DMS153 treated with DMSO at 0.1 percent for 48 hours (cell line): Measurements from ENCODE around the gene GLB1L2.
"Not testable (repeated sequence)": the region's sequence is repeated elsewhere in the genome, so short reads cannot be mapped to it uniquely, and the experiment has no call there.

Experiments
- DNase-seq: peaks from one replicate; lab custom pipeline; 2025; ENCODE audit not compliant: unreplicated experiment; lab: John Stamatoyannopoulos, UW

Gene GLB1L2

GRCh38 chr11:134321373-134321772 is 10.4 kb upstream of the GLB1L2 start:
- DNase-seq, result not testable (repeated sequence)

DNA sequence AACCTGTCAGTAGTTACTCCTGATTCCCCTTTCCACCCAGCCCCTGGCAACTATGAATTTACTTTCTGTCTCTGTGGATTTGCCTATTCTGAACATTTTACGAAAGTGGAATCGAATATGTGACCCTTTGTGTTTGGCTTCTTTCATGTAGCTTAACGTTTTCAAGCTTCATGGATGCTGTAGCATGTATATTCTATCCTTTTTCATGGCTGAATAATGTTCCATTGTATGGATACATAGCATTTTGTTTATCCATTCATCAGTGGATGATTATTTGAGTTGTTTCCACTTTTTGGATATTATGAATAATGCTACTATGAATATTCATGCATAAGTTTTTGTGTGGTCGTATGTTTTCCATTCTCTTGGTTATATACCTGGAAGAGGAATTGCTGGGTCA is 9.2 kb upstream of the GLB1L2 start:
- DNase-seq, result no peak

DNA sequence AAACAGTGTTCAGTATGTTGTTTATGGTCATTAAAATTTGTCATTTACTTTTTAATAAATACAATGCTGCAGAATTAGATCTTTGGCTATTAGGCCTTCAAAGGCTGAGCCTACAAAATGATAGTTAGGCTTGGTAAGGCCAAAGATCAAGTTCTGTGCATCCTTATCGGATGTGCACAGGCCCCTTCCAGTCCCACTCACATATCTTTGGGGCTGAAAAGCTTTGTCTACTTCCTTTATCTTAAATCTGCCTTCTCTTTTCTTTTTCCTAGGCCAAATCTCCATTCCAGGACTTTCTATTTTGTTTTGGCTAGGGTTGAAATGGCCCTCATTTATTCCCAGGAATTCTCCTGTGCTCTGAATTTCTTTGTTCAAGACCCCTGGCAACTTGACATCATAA is 3.4 kb upstream of the GLB1L2 start:
- DNase-seq, result no peak

- no peak for DNase-seq
Measured at GRCh38 chr11:134330611-134331353, 1.0 kb upstream of the GLB1L2 start.

GRCh38 chr11:134332189-134332631 is 422 bp downstream of the GLB1L2 start:
- no peak for DNase-seq

DNA sequence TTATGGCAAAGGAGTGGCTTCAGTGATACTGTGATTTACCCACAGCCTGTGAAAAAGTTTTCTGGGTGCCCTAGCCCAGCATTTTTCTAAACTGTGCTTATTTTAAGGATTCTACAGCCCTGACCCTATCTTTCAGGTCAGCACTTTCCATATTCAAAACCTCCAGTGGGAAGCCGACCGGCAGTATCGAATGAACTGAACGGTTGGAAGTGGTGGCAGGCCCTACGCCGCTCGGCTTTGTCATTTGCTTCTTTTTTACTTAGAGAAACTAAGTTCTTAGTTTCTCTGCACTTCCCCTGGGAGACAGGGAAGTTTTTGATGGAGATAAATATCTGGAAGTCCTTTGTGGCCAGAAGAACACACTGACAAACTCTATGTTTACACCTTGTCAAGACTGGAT is 994 bp downstream of the GLB1L2 start:
- no peak for DNase-seq

- DNase-seq, result no peak
Measured at GRCh38 chr11:134333312-134333711, 1.5 kb downstream of the GLB1L2 start.

DNA sequence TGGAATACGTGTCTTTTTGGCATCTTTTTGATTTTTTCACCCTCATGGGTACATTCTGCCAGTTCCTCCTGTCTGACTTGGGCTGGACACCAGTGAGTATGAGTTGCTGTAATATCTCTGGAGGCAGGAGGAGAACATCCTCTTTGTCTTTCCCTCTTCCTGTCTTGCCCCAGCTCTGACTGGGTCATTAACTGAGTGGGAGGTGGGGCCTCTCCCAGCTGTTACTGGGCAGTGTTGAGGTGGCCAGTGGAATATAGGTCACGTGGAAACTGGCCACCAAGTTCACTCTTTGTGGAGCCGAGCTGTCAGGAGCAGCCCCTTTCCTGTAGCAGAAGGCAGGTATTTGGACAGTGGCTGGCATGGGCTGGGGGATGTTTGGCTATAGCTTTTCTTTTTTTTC is 2.2 kb downstream of the GLB1L2 start:
- DNase-seq, result no peak

GRCh38 chr11:134334796-134335571 is 3.2 kb downstream of the GLB1L2 start:
- no peak for DNase-seq

DNA sequence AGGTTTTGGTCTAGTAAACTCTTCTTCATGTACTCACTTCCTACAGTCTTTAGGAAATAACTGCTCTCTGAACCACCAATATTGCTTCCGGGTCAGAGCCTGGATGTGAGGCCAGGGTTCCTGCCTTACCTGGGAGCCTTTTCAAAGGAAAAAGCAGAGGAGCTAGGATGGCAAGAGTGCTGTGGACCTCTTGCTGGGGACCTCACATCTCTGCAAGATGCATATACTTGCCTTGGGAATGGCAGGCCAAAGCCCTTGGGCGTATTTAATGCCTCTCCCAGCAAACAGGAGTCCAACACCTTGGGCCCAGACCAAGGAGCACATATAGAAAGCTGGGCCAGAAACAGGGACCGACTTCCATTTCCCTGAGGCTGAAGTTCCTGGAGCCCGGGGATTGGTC is 5.3 kb downstream of the GLB1L2 start:
- DNase-seq, result no peak

DNA sequence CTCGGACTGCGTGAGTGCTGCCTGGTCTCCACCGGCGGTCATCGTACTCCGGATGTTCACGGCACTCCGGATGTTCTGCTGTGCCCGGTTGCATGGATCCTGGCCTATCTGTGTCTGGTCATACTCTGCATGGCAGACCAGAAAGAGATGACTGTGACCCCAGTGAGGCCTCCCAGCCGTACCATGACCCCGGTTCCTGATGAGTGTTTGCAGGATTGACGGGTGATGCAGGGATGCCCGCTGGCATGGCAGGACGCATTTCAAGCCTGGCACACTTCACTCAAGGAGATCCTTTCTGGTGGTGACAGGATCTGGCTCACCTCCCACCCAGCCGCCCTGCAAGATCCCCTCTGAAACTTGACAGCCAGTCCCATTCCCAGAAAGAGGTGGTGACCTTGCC is 6.3 kb downstream of the GLB1L2 start:
- no peak for DNase-seq

GRCh38 chr11:134338654-134339053 is 6.9 kb downstream of the GLB1L2 start:
- DNase-seq, result no peak

DNA sequence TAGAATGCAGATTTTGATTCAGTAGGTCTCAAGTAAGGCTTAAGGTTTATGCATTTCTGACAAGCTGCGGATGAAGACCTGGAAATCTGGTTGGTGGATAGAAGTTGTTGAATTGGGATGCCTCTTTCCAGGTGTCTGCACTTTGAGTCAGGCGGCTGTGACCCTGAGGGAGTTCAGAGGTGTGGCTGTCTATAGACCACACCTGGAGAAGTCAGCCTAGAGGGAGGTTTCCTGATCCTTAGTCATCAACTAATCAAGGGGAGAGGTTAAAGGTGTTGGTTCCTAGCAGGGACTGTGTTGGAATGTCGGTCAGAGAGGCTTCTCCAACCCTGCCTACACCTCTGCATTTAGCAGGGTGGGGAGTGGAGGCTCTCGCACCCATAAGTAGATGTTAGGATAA is 8.0 kb downstream of the GLB1L2 start:
- no peak for DNase-seq

DNA sequence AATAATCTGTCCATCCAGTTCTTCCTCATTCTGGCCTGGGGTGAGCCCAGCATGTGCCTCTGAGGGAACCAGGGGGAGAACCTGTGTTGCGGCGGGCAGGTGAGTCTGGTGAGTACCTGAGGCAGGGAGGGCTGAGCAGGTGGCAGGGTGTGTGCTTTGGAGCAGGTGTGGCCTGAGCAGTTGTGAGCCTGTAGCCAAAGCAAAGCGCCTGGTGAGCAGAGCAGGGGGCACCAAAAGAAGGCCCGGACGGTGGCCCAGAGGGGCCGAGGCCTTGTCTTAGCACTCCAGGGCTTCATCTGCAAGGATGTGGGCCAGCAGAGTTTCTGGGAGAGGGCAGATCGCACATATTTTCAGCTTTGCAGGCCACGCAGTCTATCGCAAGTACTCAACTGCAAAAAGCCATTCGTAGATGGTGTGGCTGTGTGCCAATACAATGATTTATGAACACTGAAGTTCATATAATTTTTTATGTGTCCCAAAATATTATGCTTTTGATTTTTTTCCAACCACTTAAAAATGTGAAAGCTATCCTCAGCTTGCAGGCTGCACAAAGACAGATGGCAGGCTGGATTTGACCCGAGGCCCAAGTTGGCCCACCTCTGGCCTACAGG is 8.7 kb downstream of the GLB1L2 start:
- no peak for DNase-seq

DNA sequence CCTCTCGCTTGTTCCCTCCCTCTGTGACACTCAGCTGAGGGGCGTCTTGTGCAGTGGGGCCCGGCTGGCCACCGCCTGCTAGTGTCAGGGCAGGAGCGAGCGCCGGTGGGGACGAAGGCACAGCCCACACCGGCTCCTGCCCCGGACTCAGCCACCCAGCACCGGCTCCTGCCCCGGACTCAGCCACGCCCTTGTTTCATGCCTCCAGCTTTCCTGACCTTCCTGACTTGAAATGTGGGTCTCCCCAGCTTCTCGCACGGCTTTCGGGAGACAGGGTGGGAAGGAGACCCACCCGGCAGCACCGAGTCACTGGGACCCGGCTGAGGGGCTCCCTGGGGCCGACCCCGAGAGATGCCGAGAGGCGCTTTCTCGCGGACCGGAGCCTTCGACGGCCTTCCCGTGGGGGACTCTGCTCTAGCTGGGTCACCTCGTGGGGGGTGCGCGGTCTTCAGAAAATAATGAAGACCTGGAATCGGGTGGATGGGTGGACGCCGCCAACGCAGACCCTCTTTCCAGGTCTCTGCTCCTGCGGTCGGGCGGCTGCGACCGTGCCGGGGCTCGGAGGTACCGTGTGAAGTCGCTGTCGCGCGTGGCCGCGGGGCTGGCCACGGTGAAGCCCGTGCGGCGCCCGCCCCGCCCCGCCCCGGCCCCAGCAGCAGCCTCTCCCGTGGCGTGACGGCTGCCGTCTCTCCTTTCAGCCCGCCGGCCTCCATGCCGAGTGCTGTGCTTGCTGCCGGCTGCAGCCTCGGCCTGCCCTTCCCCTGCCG is 10.2 kb downstream of the GLB1L2 start:
- DNase-seq, result no peak

GRCh38 chr11:134342572-134343340 is 11.0 kb downstream of the GLB1L2 start:
- DNase-seq, result no peak

DNA sequence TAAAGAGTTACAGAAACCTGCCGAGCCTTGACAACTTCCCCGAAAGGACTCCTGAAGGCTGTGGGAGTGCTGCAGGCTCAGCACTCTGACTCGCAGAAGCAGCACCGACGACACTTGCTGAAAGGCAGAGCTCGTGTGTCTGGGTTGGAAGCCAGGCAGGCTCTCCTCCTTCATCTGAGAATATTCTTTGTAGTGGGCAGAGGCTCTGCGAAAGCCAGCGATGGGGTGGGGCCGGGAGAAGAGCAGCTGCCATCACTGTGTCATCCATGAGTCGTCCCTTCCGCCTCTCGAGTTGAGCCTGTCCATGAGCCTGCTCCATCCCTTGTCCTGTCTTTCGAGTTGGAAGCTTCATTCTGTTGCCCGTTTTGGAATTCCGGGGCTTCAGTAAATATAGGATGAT is 11.9 kb downstream of the GLB1L2 start:
- DNase-seq, result no peak

GRCh38 chr11:134344497-134345236 is 12.9 kb downstream of the GLB1L2 start:
- not testable (repeated sequence) for DNase-seq

DNA sequence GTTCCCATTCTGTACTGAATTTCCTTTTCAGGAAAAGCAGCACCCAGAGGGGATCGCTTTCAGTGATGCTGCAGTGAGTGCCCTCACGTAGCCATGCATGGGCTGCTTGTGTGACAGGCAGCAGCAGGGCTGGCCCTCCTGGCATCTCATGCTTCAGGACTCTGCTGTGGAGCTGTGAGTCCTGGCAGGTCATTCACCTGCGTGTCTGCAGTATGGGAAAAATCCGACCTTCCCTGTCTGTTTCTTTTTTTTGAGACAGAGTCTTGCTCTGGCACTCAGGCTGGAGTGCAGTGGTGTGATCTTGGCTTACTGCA is 13.4 kb downstream of the GLB1L2 start:
- no peak for DNase-seq
